GOT3 (cell line): ENCODE data around the gene AIRE.
"Not testable (repeated sequence)": the region's sequence is repeated elsewhere in the genome, so short reads cannot be mapped to it uniquely, and the experiment has no call there.

Experiments used
- DNase-seq: peaks from one replicate; lab custom pipeline; 2025; ENCODE audit warnings: mixed read lengths; lab: John Stamatoyannopoulos, UW

The AIRE gene

DNA sequence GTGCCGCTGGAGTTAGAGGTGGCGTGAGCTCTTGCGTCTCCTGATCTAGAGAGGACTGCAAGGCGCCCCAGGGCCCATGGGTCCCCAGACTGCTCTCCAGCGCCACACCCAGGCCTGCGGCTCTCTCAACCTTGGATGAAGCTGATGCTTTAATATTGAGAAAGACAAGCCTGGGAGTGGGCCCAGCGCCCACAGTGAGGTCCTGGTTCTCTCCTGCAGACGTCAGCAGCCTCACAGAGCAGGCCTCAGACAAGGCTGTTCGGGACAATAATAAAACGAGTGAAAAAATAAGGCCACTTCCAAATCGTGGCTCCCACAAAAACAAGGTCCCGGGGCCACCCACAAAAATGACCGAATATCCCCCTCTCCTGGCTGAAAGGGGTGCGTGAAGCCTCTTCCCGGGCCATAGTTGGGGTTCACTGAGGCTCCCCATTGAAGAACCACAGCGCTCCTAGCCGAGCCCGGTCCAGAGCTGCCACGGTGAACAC lies 18.0 kb upstream of the AIRE start:
- no peak for DNase-seq

- DNase-seq: no peak
Measured at GRCh38 chr21:44269090-44269489, 16.6 kb upstream of the AIRE start.

DNA sequence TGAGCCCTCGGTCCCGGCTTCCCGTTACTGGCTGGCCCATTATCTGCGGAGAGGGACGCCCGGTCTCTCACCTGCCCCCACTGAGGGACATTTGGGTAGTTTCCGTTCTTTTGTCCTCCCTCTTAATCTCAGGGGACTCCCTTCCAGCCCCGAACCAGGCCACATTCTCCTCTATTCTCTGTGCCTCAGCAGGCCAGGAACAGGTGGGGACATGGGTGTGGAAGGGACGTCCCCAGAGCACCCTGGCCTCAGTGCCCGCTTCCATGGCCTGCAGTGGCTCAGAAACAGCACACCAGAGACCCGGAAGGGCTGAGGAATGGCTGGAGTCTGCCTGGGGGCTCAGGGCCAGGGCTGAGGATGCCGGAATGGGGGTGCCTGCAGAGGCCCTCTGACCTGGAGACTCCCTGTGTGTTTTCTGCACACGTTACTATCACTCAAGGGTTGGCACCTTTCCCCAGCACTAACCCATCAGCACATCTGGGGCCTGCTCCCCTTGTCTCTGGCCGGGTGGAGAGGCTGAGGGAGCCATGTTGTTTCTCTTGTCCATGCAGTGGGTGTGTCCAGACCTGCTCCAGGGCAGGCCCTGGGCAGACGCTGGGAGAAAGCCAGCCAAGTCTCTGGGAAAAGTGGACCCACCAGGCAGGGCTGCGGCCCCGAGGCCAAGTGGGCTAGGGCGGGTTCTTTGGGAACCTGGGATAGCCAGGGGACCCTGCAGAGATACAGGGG lies 14.0 kb upstream of the AIRE start:
- DNase-seq: no peak

GRCh38 chr21:44272284-44272858 lies 13.3 kb upstream of the AIRE start:
- DNase-seq: no peak

DNA sequence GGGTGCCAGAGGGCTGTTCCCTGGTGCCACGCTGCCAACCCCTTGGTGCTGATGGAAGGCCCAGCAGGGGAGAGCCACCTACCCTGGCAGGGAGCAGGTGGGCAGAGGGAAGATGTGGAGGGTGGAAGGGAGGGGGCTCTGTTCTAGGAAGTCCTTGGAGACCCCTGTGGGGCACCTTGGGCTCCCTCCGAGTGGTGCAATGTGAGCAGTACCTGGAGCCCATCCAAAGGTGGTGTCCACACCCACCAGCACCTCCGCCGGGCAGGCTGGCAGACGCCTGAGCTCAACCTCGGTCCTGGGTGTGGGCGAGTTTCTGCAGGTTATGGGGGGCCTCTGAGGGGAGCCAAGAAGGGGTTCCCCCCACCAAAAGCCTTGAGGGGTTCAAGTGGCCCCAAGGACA lies 12.6 kb upstream of the AIRE start:
- no peak for DNase-seq

- DNase-seq: no peak
Measured at GRCh38 chr21:44275041-44275440, 10.6 kb upstream of the AIRE start.

DNA sequence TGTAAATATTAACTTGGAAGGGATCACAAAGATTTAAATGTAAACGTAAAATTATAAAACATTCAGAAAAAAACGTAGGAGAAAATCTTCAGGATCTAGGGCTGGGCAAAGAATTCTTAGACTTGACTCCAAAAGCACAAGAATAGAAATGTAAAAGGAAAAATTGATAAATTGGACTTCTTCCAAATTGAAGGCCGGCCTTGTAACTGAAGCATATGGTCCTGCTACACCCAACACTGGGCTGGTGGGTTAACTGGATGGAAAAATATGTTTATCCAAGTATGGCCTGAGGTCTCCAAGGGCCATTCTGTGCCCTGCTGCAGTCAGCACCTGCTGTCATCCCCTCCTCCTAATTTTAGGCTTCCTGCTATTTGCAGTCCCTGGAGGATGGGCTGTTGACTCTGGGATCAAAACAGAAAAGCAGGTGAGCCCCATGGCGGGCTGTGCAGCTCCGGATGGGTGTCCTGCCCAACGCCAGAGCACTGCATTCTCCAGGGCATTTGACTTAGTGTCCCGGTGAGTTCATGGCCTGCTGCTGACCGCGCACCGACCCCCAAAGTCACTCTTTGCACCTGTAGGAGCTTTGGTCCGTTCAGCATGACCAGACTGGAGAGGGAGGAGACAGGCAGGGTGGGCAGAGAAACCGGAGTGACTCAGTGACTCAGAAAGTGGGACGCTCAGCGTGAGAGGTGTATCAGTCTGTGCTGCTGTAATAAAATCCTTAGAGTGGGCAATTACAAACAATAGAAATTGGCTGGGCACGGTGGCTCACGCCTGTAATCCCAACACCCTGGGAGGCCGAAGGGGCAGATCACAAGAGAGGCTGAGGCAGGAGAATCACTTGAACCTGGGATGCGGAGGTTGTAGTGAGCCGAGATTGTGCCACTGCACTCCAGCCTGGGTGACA lies 6.1 kb upstream of the AIRE start:
- DNase-seq: no peak

DNA sequence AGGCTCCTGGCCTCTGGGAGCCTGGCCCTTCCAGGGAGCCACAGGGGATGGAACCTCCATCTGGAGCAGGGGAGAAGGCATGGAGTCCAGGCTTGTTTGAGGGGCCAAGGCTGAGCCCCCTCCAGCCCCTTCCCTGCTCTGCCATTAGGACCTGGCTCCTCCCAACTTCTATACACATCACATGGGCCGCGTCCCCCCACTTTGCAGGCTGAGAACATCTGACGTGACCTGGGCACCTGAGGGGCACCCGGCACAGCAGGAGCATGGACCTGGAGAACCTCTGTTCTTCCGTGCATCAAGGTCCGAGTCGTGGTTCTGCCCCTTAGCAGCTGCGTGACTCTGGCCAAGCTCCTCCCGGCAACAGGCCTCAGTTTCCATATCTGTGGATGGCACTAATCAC lies 3.9 kb upstream of the AIRE start:
- no peak for DNase-seq

DNA sequence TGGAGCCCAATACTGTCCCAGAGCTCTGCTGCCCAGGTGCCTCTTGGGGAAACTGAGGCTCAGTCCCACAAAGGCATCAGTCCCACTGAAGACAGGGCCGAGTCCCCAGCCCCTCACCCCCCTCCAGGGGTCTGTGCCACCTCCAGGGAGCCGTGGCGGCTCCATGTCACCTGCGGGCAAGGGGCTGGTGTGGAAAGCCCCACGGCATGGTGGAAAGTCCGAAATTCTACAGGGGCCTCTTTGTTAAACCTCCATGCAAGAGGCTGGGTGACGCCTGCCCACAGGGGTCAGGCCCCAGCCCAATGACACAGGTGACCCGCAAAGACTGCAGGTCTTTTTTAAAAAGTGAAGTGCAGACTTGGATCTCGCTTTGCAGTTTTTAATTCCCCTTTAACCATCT lies 3.3 kb upstream of the AIRE start:
- DNase-seq: no peak

GRCh38 chr21:44283211-44283785 lies 2.4 kb upstream of the AIRE start:
- not testable (repeated sequence) for DNase-seq

DNA sequence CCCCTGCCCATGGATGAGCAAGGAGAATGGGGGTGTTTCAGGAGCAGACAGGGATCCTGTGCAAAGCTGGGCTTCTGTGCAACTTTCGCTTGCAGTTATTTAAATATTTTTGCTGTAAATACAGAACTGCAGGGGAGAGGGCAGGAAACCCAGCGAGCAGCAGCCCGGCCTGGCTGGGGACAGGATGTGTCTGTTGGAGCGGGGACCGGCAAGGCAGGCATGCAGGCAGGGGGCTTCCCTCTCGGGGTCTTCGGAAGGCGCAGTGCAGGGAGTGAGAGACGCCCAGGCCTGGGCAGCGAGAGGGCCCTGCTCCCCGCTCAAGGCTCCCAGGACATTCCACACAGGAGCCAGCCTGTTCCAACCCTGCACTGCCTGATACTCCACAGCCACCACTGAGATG lies 1.7 kb upstream of the AIRE start:
- DNase-seq: no peak

GRCh38 chr21:44286086-44286715 lies 525 bp downstream of the AIRE start:
- DNase-seq: no peak

- DNase-seq: no peak
Measured at GRCh38 chr21:44286716-44287632, 1.3 kb downstream of the AIRE start.

- no peak for DNase-seq
Measured at GRCh38 chr21:44288251-44289110, 2.8 kb downstream of the AIRE start.

DNA sequence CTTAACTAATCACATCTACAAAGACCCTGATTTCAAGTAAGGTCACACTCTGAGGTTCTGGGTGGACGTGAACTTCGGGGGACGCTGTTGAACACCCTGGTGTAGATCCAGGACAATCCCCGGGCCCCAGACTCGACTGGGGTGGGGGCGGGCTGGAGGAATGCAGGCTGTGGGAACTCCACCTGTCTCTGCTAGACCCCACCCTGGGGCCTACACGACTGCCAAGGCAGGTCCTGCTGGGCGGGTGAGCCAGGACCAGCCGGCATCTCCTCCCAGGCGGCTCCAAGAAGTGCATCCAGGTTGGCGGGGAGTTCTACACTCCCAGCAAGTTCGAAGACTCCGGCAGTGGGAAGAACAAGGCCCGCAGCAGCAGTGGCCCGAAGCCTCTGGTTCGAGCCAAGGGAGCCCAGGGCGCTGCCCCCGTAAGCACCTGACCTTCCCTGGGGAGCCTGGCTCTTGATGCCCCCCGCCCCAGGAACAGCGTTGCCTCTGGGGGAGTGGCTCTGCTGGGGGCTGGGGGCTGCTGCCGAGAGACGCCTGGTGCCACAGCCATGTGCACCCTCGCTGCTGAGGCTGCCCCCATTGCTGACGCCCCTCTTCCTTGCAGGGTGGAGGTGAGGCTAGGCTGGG lies 3.8 kb downstream of the AIRE start:
- DNase-seq: no peak

- DNase-seq: no peak
Measured at GRCh38 chr21:44290327-44291077, 4.8 kb downstream of the AIRE start.

DNA sequence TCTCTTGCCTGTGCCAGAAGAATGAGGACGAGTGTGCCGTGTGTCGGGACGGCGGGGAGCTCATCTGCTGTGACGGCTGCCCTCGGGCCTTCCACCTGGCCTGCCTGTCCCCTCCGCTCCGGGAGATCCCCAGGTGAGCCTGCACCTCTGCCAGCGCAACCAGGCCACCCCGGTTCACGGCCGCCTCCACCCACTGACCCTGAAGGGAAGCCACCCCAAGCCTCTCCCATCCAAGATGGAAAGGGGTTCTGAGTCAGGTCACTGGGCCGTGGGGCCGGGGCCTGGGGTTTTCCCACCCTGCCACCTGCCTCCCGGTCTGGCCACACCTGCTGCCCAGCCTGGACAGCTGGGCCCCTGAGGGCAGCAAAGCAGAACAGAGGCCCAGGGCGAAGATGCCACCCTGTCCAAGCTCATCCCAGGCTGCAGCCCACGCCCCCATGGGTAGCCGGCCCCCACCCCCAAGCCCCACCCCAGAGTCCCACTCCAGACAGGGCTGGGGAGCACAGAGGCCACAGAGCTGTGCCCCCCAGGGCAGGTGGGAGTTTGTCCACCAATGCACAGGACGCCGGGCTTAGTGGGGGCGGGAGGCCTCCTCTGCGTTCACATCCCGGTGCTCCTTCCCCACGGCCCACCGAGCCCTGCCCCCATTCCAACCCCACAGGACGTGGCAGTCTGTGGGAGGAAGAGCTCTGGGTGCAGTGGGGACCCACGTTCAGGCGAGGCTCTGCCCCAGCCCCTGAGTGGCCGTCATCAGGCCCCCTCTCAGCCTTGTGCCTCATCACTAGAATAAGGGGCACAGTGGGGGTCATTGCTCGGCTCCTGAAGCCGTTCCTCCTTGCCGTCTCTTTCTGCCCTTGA lies 5.6 kb downstream of the AIRE start:
- no peak for DNase-seq
